Stimulated activated CD4-positive, alpha-beta T cell treated with anti-CD3 and anti-CD28 coated beads, Interleukin-4, amount 100 ng/mL, for 4 hours (primary cell): ENCODE results near the gene TARP.
"Not testable (repeated sequence)": the region's sequence is repeated elsewhere in the genome, so short reads cannot be mapped to it uniquely, and the experiment has no call there.

Source experiments
- DNase-seq, 2 experiments: peaks; one replicate each; pipeline ENCODE4 v3.0.0-alpha.2; 2020

TARP gene

GRCh38 chr7:38296059-38296857 lies 22.8 kb upstream of the TARP start:
- DNase-seq, result no peak

GRCh38 chr7:38294926-38295325 lies 21.5 kb upstream of the TARP start:
- no peak for DNase-seq

- no peak for DNase-seq
Measured at GRCh38 chr7:38292442-38292841, 19.0 kb upstream of the TARP start.

GRCh38 chr7:38291650-38292049 lies 18.2 kb upstream of the TARP start:
- no peak for DNase-seq

- no peak for DNase-seq
Measured at GRCh38 chr7:38291117-38291647, 17.7 kb upstream of the TARP start.

GRCh38 chr7:38284553-38284952 lies 11.1 kb upstream of the TARP start:
- DNase-seq, result no peak

GRCh38 chr7:38283809-38284208 lies 10.4 kb upstream of the TARP start:
- DNase-seq, result no peak

- DNase-seq, result no peak
Measured at GRCh38 chr7:38283107-38283506, 9.7 kb upstream of the TARP start.

GRCh38 chr7:38282081-38282480 lies 8.6 kb upstream of the TARP start:
- no peak for DNase-seq

GRCh38 chr7:38281266-38281665 lies 7.8 kb upstream of the TARP start:
- DNase-seq, result no peak

- DNase-seq, result no peak
Measured at GRCh38 chr7:38280707-38281106, 7.3 kb upstream of the TARP start.

GRCh38 chr7:38280000-38280399 lies 6.6 kb upstream of the TARP start:
- no peak for DNase-seq

- DNase-seq, result no peak
Measured at GRCh38 chr7:38276096-38276877, 2.9 kb upstream of the TARP start.

- DNase-seq, result no peak
Measured at GRCh38 chr7:38274927-38275620, 1.6 kb upstream of the TARP start.

- no peak for DNase-seq
Measured at GRCh38 chr7:38274486-38274885, 1.1 kb upstream of the TARP start.

GRCh38 chr7:38270405-38270804 lies 3.0 kb downstream of the TARP start:
- not testable (repeated sequence) for DNase-seq

GRCh38 chr7:38269704-38270346 lies 3.6 kb downstream of the TARP start:
- not testable (repeated sequence) for DNase-seq

- DNase-seq, result not testable (repeated sequence)
Measured at GRCh38 chr7:38265958-38266357, 7.5 kb downstream of the TARP start.

GRCh38 chr7:38264602-38265001 lies 8.8 kb downstream of the TARP start:
- DNase-seq, result not testable (repeated sequence)

GRCh38 chr7:38263274-38263673 lies 10.2 kb downstream of the TARP start:
- DNase-seq, result not testable (repeated sequence)

- no peak for DNase-seq
Measured at GRCh38 chr7:38262545-38262944, 10.9 kb downstream of the TARP start.

- DNase-seq, result not testable (repeated sequence)
Measured at GRCh38 chr7:38262026-38262425, 11.4 kb downstream of the TARP start.

- not testable (repeated sequence) for DNase-seq
Measured at GRCh38 chr7:38261601-38262000, 11.8 kb downstream of the TARP start.
